Activated CD8-positive, alpha-beta T cell treated with anti-CD3 and anti-CD28 coated beads for 36 hours (primary cell): Measurements from ENCODE around the gene THSD7B. TPM values are rescaled to one million over a fixed set of nuclear protein-coding genes. Genes with fewer than 3 reads are reported as not detected.

Experiments used
- ATAC-seq: fragments of 200-7000 bp; cut with Tn5 transposase; one replicate; pipeline ENCODE4 v1.10.0; 2021; ENCODE audit warnings: mild to moderate bottlenecking, moderate library complexity
- CTCF ChIA-PET: fragments of 350-600 bp; sonication (Branson Sonifier 250); formaldehyde crosslinking; loops from one replicate; lab custom pipeline; 2021; ENCODE audit warnings: antibody characterized with exemption; lab: Charles Lee
- POLR2A ChIA-PET: fragments of 350-600 bp; sonication (Branson Sonifier 250); formaldehyde crosslinking; loops from one replicate; lab custom pipeline; 2021; ENCODE audit warnings: antibody characterized with exemption; lab: Charles Lee
- DNase-seq: peaks from one replicate; pipeline ENCODE4 v3.0.0-alpha.2; 2020
- H3K27ac Mint-ChIP-seq: one replicate; pipeline ENCODE4 v1.8.0; 2021; ENCODE audit warnings: mild to moderate bottlenecking, mixed read lengths
- H3K27me3 Mint-ChIP-seq: one replicate; pipeline ENCODE4 v1.8.0; 2021; ENCODE audit warnings: mixed read lengths
- H3K36me3 Mint-ChIP-seq: one replicate; pipeline ENCODE4 v1.8.0; 2021; ENCODE audit warnings: low read depth, mixed read lengths
- H3K4me1 Mint-ChIP-seq: one replicate; pipeline ENCODE4 v1.8.0; 2021; ENCODE audit warnings: low read depth, mixed read lengths
- H3K4me3 Mint-ChIP-seq: one replicate; pipeline ENCODE4 v1.8.0; 2021; ENCODE audit warnings: mild to moderate bottlenecking, moderate library complexity, mixed read lengths
- H3K9me3 Mint-ChIP-seq: one replicate; pipeline ENCODE4 v1.8.0; 2021; ENCODE audit warnings: mixed read lengths
- intact Hi-C: fragments of 100-400 bp; cut with micrococcal nuclease; formaldehyde crosslinking; loops from one replicate; pipeline ENCODE4 v1.10.0; 2022
- total RNA-seq, 2 experiments: library from RNA; stranded (reverse); gene quantifications; one replicate each; pipeline ENCODE4 v1.2.3, GENCODE V29; 2021
- TF ChIP-seq, protein P1 (sequence below): fragments of 200-600 bp; IDR thresholded peaks from one replicate; pipeline ENCODE4 v1.8.0; 2022; ENCODE audit warnings: antibody characterized with exemption, mild to moderate bottlenecking

The THSD7B gene
- total RNA-seq, 2 experiments from 2014 or later: not detected

DNA sequence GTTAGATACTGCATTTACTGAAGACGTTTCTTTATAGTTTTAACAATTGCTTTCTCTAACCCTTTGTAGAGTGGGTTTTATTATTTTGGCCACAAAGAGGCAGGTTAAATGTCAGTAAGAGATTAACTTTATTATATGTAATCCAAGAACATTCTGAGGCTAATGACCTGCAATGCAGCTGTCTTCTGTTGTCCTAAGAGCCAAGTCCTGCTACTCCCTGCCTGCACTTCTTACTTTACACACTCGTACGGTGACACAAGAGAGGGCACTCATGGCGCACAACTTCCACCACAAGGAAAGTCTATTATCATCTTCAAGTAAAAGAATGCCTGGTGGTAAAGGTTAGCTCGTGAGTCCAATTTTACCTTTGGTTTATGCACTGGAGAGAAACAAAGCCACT lies 727.9 kb downstream of the THSD7B start:
- ChIA-PET POLR2A (no interaction called here), CTCF (no interaction called here)
- intact Hi-C loops: no loop called here
- Mint-ChIP-seq H3K4me3 (no peak overlapping the region), H3K4me1 (no peaks in the 10 kb centered on the region), H3K27me3 (no peaks in the 10 kb centered on the region), H3K27ac (no peak overlapping the region), H3K9me3 (peaks cover 2% of the 10 kb centered on the region), H3K36me3 (no peaks in the 10 kb centered on the region)
- DNase-seq: no peak
- TF ChIP-seq, protein P1, sequence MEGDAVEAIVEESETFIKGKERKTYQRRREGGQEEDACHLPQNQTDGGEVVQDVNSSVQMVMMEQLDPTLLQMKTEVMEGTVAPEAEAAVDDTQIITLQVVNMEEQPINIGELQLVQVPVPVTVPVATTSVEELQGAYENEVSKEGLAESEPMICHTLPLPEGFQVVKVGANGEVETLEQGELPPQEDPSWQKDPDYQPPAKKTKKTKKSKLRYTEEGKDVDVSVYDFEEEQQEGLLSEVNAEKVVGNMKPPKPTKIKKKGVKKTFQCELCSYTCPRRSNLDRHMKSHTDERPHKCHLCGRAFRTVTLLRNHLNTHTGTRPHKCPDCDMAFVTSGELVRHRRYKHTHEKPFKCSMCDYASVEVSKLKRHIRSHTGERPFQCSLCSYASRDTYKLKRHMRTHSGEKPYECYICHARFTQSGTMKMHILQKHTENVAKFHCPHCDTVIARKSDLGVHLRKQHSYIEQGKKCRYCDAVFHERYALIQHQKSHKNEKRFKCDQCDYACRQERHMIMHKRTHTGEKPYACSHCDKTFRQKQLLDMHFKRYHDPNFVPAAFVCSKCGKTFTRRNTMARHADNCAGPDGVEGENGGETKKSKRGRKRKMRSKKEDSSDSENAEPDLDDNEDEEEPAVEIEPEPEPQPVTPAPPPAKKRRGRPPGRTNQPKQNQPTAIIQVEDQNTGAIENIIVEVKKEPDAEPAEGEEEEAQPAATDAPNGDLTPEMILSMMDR: no peak
- no peak for ATAC-seq

DNA sequence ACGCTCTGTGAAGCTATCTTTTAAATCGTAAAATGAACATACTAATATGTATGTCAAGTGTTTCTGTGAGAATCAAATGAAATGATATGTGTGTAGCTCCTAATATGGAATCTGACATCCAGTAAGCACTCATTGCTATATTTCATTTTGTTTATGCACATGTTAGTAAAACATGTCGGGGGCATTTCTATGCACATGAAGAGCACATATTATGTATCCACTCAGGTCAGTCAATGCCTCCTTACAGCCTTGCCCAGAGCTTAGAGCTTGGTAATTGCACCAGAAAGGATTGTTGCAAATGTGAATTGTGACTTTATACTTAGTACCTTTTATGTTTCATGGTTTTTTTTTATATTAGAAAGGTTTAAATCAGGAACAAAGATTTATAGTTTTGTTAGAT lies 735.3 kb downstream of the THSD7B start:
- Mint-ChIP-seq H3K27ac (no peak overlapping the region), H3K4me3 (no peak overlapping the region), H3K27me3 (no peaks in the 10 kb centered on the region), H3K4me1 (no peaks in the 10 kb centered on the region), H3K9me3 (no peaks in the 10 kb centered on the region), H3K36me3 (no peaks in the 10 kb centered on the region)
- TF ChIP-seq, protein P1: no peak
- no peak for ATAC-seq
- intact Hi-C loops: no loop called here
- DNase-seq: no peak
- ChIA-PET POLR2A (no interaction called here), CTCF (no interaction called here)

DNA sequence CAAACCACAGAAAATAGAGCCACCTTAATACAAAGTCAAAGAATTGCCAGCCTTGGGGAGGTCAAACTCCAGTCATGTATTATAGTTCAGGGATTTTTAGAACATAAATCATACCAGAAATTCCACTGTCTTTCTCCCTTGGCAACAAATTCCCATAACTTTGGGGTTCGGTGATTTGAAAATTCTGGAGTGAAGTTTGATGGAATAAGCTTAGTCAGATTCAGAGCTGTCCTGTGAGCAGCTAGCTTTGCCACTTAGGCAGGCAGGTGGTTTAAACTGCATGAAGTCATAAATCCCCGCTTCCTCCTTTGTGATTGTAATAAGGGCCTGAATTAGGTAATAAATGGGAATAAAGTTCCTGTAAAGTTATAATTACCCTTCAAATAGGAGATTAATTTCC lies 741.9 kb downstream of the THSD7B start:
- ChIA-PET POLR2A (no interaction called here), CTCF (no interaction called here)
- intact Hi-C loops: no loop called here
- H3K4me1 Mint-ChIP-seq: no peaks in the 10 kb centered on the region
- DNase-seq (no peak), ATAC-seq (no peak)
- TF ChIP-seq, protein P1: no peak
- no peak overlapping the region for H3K4me3 Mint-ChIP-seq
- no peaks in the 10 kb centered on the region for H3K36me3 Mint-ChIP-seq
- no peaks in the 10 kb centered on the region for H3K9me3 Mint-ChIP-seq
- no peak overlapping the region for H3K27ac Mint-ChIP-seq
- H3K27me3 Mint-ChIP-seq: no peaks in the 10 kb centered on the region

DNA sequence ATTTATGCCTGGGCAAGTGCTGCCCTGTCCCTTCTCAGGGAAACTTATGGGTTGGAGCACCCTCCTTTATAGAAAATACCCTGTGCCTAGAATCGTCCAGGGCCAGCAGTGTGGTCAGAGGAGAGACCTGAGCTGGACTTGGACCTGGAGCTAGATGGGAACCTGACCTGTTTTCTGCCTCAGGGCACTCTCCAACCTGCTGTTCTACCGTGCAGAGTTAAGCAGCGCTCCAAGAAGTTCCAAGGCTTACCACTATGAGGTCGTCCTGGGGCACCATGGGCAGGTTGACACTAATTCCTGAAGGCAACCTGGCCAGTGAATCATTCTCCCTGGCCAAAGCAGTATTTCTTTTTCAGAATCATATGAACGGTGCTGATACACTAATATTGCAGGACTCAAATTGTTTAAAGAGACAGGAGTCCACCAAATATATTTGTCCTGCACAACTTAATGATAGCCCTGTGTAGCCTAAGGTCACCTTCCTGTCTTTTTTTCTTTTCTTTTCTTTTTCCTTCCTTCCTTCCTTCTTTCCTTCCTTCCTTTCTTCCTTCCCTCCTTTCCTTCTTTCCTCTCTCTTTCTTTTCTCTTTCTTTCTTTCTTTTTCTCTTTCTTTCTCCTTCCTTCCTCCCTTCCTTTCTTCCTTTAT lies 743.5 kb downstream of the THSD7B start:
- intact Hi-C loops: no loop called here
- no peak for ATAC-seq
- Mint-ChIP-seq H3K4me1 (no peaks in the 10 kb centered on the region), H3K9me3 (no peaks in the 10 kb centered on the region), H3K27me3 (no peaks in the 10 kb centered on the region), H3K4me3 (no peak overlapping the region), H3K27ac (no peak overlapping the region), H3K36me3 (no peaks in the 10 kb centered on the region)
- CTCF ChIA-PET: no interaction called here
- no peak for DNase-seq
- TF ChIP-seq, protein P1: no peak
- POLR2A ChIA-PET: no interaction called here

DNA sequence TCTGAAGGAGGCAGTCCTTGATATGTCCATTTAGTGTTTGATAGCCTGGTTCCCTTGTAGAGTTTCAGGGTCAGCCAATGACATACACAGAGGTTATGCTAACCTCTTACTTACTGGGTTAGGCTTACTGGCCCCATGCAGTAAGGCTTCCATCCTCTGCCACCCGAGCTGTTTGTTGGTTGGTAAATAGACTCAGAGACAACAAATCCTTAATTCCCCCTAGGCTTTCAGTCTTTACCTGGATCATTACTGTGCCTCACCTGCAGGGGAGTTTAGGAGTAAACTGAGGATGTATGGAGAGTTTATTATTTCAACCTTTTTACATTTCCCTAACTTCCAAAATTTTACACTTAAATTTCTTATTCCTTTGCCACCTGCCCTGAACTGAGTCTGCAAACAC lies 746.2 kb downstream of the THSD7B start:
- no peak overlapping the region for H3K27ac Mint-ChIP-seq
- CTCF ChIA-PET: no interaction called here
- TF ChIP-seq, protein P1: no peak
- no peak overlapping the region for H3K4me3 Mint-ChIP-seq
- no peak for ATAC-seq
- H3K27me3 Mint-ChIP-seq: no peaks in the 10 kb centered on the region
- H3K36me3 Mint-ChIP-seq: no peaks in the 10 kb centered on the region
- no peak for DNase-seq
- POLR2A ChIA-PET: no interaction called here
- H3K9me3 Mint-ChIP-seq: no peaks in the 10 kb centered on the region
- H3K4me1 Mint-ChIP-seq: no peaks in the 10 kb centered on the region
- intact Hi-C loops: no loop called here
